GM19025 (cell line): Measurements from ENCODE around the gene SPTBN1.

ENCODE experiments used
- ATAC-seq: cut with Tn5 transposase; IDR thresholded peaks from one replicate; pipeline ENCODE4 v1.9.1; 2021; ENCODE audit warnings: mild to moderate bottlenecking, low read depth, moderate library complexity; ENCODE audit not compliant: unreplicated experiment

SPTBN1 gene

GRCh38 chr2:54546923-54547720, 91.0 kb downstream of the SPTBN1 start:
- ATAC-seq = peak; percentile 50

GRCh38 chr2:54549430-54549829, 93.3 kb downstream of the SPTBN1 start:
- ATAC-seq = no peak

- no peak for ATAC-seq
Measured at GRCh38 chr2:54549917-54550518, 93.9 kb downstream of the SPTBN1 start.

- ATAC-seq = no peak
Measured at GRCh38 chr2:54550547-54550946, 94.4 kb downstream of the SPTBN1 start.

GRCh38 chr2:54551123-54551756, 95.1 kb downstream of the SPTBN1 start:
- ATAC-seq = peak; percentile 36

GRCh38 chr2:54553075-54553474, 96.9 kb downstream of the SPTBN1 start:
- no peak for ATAC-seq

GRCh38 chr2:54553775-54554174, 97.6 kb downstream of the SPTBN1 start:
- no peak for ATAC-seq

- no peak for ATAC-seq
Measured at GRCh38 chr2:54555318-54555837, 99.3 kb downstream of the SPTBN1 start.

GRCh38 chr2:54556621-54557121, 100.5 kb downstream of the SPTBN1 start:
- no peak for ATAC-seq

GRCh38 chr2:54557211-54557600, 101.1 kb downstream of the SPTBN1 start:
- no peak for ATAC-seq

GRCh38 chr2:54557601-54558187, 101.6 kb downstream of the SPTBN1 start:
- ATAC-seq = peak; percentile 51

GRCh38 chr2:54558188-54559005, 102.3 kb downstream of the SPTBN1 start:
- peak; percentile 43 for ATAC-seq

GRCh38 chr2:54559006-54559445, 102.9 kb downstream of the SPTBN1 start:
- no peak for ATAC-seq

- ATAC-seq = no peak
Measured at GRCh38 chr2:54559593-54560145, 103.5 kb downstream of the SPTBN1 start.

GRCh38 chr2:54560146-54560881, 104.2 kb downstream of the SPTBN1 start:
- ATAC-seq = peak; percentile 24

- ATAC-seq = no peak
Measured at GRCh38 chr2:54561010-54561409, 104.9 kb downstream of the SPTBN1 start.

- ATAC-seq = no peak
Measured at GRCh38 chr2:54564439-54564838, 108.3 kb downstream of the SPTBN1 start.

- no peak for ATAC-seq
Measured at GRCh38 chr2:54565551-54565950, 109.4 kb downstream of the SPTBN1 start.

- no peak for ATAC-seq
Measured at GRCh38 chr2:54566896-54567295, 110.8 kb downstream of the SPTBN1 start.
